GM23338 (cell line): ENCODE measurements around the gene SMAD3. TPM values are rescaled to one million over a fixed set of nuclear protein-coding genes. Genes with fewer than 3 reads are reported as not detected.

Experiments used
- ATAC-seq: fragments of 200-7000 bp; cut with Tn5 transposase; 3 replicates; pipeline ENCODE4 v1.9.1; 2020
- DNase-seq: peaks from one replicate; pipeline ENCODE4 v3.0.0-alpha.2; 2015; ENCODE audit warnings: low spot score
- H2AFZ ChIP-seq: fragments of 200-600 bp; sonication (generic); 2 replicates; pipeline ENCODE4 v1.8.0; 2016; ENCODE audit warnings: antibody characterized with exemption, mild to moderate bottlenecking, moderate library complexity
- H3F3A ChIP-seq: fragments of 200-600 bp; sonication (generic); replicated peaks from 2 replicates; pipeline ENCODE4 v1.8.0; 2017; ENCODE audit warnings: antibody characterized with exemption, mixed run types, low read depth
- H3K27ac ChIP-seq: fragments of 200-600 bp; sonication (generic); 2 replicates; pipeline ENCODE4 v1.6.1; 2016; ENCODE audit warnings: low read depth
- H3K27me3 ChIP-seq: fragments of 200-600 bp; sonication (generic); 2 replicates; pipeline ENCODE4 v1.8.0; 2016; ENCODE audit warnings: mild to moderate bottlenecking, mixed run types, moderate library complexity; ENCODE audit not compliant: insufficient read depth
- H3K36me3 ChIP-seq: fragments of 200-600 bp; sonication (generic); 2 replicates; pipeline ENCODE4 v1.8.0; 2016; ENCODE audit warnings: mild to moderate bottlenecking; ENCODE audit not compliant: insufficient read depth
- H3K4me1 ChIP-seq: fragments of 200-600 bp; sonication (generic); 2 replicates; pipeline ENCODE4 v1.8.0; 2016; ENCODE audit warnings: mild to moderate bottlenecking, moderate library complexity; ENCODE audit not compliant: insufficient read depth
- H3K4me2 ChIP-seq: fragments of 200-600 bp; sonication (generic); 2 replicates; pipeline ENCODE4 v1.7.1; 2017; ENCODE audit warnings: mixed run types
- H3K4me3 ChIP-seq: fragments of 200-600 bp; sonication (generic); 2 replicates; pipeline ENCODE4 v1.6.1; 2016; ENCODE audit warnings: mixed run types
- H3K79me2 ChIP-seq: fragments of 200-600 bp; sonication (generic); replicated peaks from 2 replicates; pipeline ENCODE4 v1.8.0; 2017; ENCODE audit warnings: mild to moderate bottlenecking; ENCODE audit not compliant: insufficient read depth
- H3K9me2 ChIP-seq: fragments of 200-600 bp; sonication (generic); 2 replicates; pipeline ENCODE4 v1.8.0; 2017; ENCODE audit not compliant: insufficient read depth
- H4K20me1 ChIP-seq: fragments of 200-600 bp; sonication (generic); replicated peaks from 2 replicates; pipeline ENCODE4 v1.8.0; 2017; ENCODE audit warnings: mild to moderate bottlenecking; ENCODE audit not compliant: insufficient read depth
- H3K27ac Mint-ChIP-seq: 2 replicates; pipeline ENCODE4 v1.8.0; 2020; ENCODE audit warnings: inconsistent platforms, mild to moderate bottlenecking, moderate library complexity, mixed read lengths
- H3K27me3 Mint-ChIP-seq: 3 replicates; pipeline ENCODE4 v1.8.0; 2022; ENCODE audit warnings: low read depth, mild to moderate bottlenecking, moderate library complexity, mixed read lengths, inconsistent platforms; ENCODE audit not compliant: insufficient read depth, poor library complexity
- H3K36me3 Mint-ChIP-seq: 3 replicates; pipeline ENCODE4 v1.8.0; 2021; ENCODE audit warnings: low read depth, mild to moderate bottlenecking, inconsistent platforms, moderate library complexity, mixed read lengths
- H3K4me1 Mint-ChIP-seq: 3 replicates; pipeline ENCODE4 v1.8.0; 2020; ENCODE audit warnings: mild to moderate bottlenecking, inconsistent platforms, mixed read lengths
- H3K4me3 Mint-ChIP-seq: 3 replicates; pipeline ENCODE4 v1.8.0; 2021; ENCODE audit warnings: moderate library complexity, mild to moderate bottlenecking, inconsistent platforms, mixed read lengths
- H3K9me3 Mint-ChIP-seq: 3 replicates; pipeline ENCODE4 v1.8.0; 2020; ENCODE audit warnings: moderate library complexity, mild to moderate bottlenecking, inconsistent platforms, mixed read lengths
- CREB1 ChIP-seq: fragments of 250-450 bp; sonication (Bioruptor Pico); IDR thresholded peaks from 2 replicates; pipeline ENCODE4 v1.5.0; 2020; ENCODE audit warnings: low read depth, mild to moderate bottlenecking, moderate library complexity
- EZH2 ChIP-seq: fragments of 200-600 bp; sonication (generic); IDR thresholded peaks from one replicate; pipeline ENCODE4 v1.8.0; 2017; ENCODE audit warnings: antibody characterized with exemption, mild to moderate bottlenecking, low read depth; ENCODE audit not compliant: unreplicated experiment
- EZH2phosphoT487 ChIP-seq: fragments of 200-600 bp; sonication (generic); IDR thresholded peaks from one replicate; pipeline ENCODE4 v1.8.1; 2018; ENCODE audit warnings: antibody characterized with exemption; ENCODE audit not compliant: unreplicated experiment
- JUNB ChIP-seq: IDR thresholded peaks from one replicate; pipeline ENCODE4 v1.6.1; 2016; ENCODE audit warnings: antibody characterized with exemption; ENCODE audit not compliant: unreplicated experiment
- NANOG ChIP-seq: IDR thresholded peaks from 2 replicates; pipeline ENCODE4 v1.6.1; 2016; ENCODE audit warnings: antibody characterized with exemption, borderline replicate concordance
- POLR2AphosphoS5 ChIP-seq: IDR thresholded peaks from 2 replicates; pipeline ENCODE4 v1.6.1; 2016; ENCODE audit warnings: antibody characterized with exemption, low read depth
- STAT1 ChIP-seq: IDR thresholded peaks from one replicate; pipeline ENCODE4 v1.6.1; 2016; ENCODE audit warnings: antibody characterized with exemption; ENCODE audit not compliant: unreplicated experiment
- ZNF114 ChIP-seq: fragments of 250-450 bp; sonication (Bioruptor Pico); IDR thresholded peaks from 2 replicates; pipeline ENCODE4 v1.5.0; 2020; ENCODE audit warnings: mild to moderate bottlenecking, moderate library complexity
- polyA plus RNA-seq: library from polyadenylated mRNA; unstranded; fragments of >200 nt; fragmentation: Nextera tagmentation; extraction: Ambion mirVana; gene quantifications from 2 replicates; pipeline ENCODE4 v1.2.1, GENCODE V29; 2016
- total RNA-seq: library from RNA; depleted of rRNA; stranded (reverse); fragments of >200 nt; shearing (Covaris generic); gene quantifications from 2 replicates; pipeline ENCODE4 v1.2.3, GENCODE V29; 2014
- TF ChIP-seq, protein P1 (sequence below): IDR thresholded peaks from 2 replicates; pipeline ENCODE4 v1.6.1; 2016; ENCODE audit warnings: antibody characterized with exemption
- TF ChIP-seq, protein P2 (sequence below): fragments of 250-450 bp; sonication (Bioruptor Pico); IDR thresholded peaks from 2 replicates; pipeline ENCODE4 v1.5.0; 2020; ENCODE audit warnings: mild to moderate bottlenecking, moderate library complexity
- TF ChIP-seq, protein P3 (sequence below), 2 experiments: fragments of 200-600 bp in 1 of 2; sonication (generic) in 1 of 2; conservative IDR thresholded peaks; 2 replicates each; pipeline versions ENCODE4 v1.5.1 to v1.6.1; 2016 to 2017; ENCODE audit warnings: antibody characterized with exemption in 2 of 2, low read depth in 2 of 2, mild to moderate bottlenecking in 2 of 2, moderate library complexity in 1 of 2

Gene SMAD3
- total and polyA plus RNA-seq, 2 experiments from 2014 or later = 4.9 to 11.6 TPM

DNA sequence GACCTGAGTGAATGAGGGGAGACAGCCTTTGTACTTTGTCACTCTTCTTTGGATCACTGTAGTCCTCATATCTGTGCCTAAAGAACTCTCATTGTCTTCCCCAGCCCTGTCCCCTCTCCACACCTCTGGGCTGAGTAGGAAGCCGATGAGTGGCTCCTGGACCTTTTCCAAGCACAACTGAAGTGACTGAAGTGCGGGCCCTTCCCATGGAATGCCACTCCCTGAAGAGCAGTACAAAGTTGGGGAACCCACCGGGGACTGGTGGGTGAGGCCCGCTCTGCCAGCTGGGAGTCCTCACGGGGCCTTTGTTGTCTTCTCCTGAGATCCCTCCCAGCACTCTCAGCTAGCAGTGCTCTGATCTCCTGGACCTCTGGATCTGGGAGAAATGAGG, 99.0 kb downstream of the SMAD3 start:
- H3K27me3 Mint-ChIP-seq = peaks cover 14% of the 10 kb centered on the region
- H3K27me3 ChIP-seq = no peaks in the 10 kb centered on the region
- TF ChIP-seq NANOG (no peak), ZNF114 (CRISPR knock-in tag) (no peak), CREB1 (CRISPR knock-in tag) (no peak), EZH2 (no peak), STAT1 (no peak), POLR2AphosphoS5 (no peak), JUNB (no peak), EZH2phosphoT487 (no peak)
- TF ChIP-seq, protein P1, sequence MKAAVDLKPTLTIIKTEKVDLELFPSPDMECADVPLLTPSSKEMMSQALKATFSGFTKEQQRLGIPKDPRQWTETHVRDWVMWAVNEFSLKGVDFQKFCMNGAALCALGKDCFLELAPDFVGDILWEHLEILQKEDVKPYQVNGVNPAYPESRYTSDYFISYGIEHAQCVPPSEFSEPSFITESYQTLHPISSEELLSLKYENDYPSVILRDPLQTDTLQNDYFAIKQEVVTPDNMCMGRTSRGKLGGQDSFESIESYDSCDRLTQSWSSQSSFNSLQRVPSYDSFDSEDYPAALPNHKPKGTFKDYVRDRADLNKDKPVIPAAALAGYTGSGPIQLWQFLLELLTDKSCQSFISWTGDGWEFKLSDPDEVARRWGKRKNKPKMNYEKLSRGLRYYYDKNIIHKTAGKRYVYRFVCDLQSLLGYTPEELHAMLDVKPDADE = no peak
- TF ChIP-seq, protein P2, sequence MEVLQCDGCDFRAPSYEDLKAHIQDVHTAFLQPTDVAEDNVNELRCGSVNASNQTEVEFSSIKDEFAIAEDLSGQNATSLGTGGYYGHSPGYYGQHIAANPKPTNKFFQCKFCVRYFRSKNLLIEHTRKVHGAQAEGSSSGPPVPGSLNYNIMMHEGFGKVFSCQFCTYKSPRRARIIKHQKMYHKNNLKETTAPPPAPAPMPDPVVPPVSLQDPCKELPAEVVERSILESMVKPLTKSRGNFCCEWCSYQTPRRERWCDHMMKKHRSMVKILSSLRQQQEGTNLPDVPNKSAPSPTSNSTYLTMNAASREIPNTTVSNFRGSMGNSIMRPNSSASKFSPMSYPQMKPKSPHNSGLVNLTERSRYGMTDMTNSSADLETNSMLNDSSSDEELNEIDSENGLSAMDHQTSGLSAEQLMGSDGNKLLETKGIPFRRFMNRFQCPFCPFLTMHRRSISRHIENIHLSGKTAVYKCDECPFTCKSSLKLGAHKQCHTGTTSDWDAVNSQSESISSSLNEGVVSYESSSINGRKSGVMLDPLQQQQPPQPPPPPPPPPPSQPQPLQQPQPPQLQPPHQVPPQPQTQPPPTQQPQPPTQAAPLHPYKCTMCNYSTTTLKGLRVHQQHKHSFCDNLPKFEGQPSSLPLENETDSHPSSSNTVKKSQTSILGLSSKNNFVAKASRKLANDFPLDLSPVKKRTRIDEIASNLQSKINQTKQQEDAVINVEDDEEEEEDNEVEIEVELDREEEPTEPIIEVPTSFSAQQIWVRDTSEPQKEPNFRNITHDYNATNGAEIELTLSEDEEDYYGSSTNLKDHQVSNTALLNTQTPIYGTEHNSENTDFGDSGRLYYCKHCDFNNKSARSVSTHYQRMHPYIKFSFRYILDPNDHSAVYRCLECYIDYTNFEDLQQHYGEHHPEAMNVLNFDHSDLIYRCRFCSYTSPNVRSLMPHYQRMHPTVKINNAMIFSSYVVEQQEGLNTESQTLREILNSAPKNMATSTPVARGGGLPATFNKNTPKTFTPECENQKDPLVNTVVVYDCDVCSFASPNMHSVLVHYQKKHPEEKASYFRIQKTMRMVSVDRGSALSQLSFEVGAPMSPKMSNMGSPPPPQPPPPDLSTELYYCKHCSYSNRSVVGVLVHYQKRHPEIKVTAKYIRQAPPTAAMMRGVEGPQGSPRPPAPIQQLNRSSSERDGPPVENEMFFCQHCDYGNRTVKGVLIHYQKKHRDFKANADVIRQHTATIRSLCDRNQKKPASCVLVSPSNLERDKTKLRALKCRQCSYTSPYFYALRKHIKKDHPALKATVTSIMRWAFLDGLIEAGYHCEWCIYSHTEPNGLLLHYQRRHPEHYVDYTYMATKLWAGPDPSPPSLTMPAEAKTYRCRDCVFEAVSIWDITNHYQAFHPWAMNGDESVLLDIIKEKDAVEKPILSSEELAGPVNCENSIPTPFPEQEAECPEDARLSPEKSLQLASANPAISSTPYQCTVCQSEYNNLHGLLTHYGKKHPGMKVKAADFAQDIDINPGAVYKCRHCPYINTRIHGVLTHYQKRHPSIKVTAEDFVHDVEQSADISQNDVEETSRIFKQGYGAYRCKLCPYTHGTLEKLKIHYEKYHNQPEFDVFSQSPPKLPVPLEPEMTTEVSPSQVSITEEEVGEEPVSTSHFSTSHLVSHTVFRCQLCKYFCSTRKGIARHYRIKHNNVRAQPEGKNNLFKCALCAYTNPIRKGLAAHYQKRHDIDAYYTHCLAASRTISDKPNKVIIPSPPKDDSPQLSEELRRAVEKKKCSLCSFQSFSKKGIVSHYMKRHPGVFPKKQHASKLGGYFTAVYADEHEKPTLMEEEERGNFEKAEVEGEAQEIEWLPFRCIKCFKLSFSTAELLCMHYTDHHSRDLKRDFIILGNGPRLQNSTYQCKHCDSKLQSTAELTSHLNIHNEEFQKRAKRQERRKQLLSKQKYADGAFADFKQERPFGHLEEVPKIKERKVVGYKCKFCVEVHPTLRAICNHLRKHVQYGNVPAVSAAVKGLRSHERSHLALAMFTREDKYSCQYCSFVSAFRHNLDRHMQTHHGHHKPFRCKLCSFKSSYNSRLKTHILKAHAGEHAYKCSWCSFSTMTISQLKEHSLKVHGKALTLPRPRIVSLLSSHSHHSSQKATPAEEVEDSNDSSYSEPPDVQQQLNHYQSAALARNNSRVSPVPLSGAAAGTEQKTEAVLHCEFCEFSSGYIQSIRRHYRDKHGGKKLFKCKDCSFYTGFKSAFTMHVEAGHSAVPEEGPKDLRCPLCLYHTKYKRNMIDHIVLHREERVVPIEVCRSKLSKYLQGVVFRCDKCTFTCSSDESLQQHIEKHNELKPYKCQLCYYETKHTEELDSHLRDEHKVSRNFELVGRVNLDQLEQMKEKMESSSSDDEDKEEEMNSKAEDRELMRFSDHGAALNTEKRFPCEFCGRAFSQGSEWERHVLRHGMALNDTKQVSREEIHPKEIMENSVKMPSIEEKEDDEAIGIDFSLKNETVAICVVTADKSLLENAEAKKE (CRISPR knock-in tag) = no peak
- TF ChIP-seq, protein P3, sequence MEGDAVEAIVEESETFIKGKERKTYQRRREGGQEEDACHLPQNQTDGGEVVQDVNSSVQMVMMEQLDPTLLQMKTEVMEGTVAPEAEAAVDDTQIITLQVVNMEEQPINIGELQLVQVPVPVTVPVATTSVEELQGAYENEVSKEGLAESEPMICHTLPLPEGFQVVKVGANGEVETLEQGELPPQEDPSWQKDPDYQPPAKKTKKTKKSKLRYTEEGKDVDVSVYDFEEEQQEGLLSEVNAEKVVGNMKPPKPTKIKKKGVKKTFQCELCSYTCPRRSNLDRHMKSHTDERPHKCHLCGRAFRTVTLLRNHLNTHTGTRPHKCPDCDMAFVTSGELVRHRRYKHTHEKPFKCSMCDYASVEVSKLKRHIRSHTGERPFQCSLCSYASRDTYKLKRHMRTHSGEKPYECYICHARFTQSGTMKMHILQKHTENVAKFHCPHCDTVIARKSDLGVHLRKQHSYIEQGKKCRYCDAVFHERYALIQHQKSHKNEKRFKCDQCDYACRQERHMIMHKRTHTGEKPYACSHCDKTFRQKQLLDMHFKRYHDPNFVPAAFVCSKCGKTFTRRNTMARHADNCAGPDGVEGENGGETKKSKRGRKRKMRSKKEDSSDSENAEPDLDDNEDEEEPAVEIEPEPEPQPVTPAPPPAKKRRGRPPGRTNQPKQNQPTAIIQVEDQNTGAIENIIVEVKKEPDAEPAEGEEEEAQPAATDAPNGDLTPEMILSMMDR (conservative IDR thresholded peaks at IDR 0.05; ENCODE audit: low read depth in 2 of 2) = no peak
- ATAC-seq (no peak), DNase-seq (no peak)
- H3F3A ChIP-seq = peaks cover 15% of the 10 kb centered on the region; the same call in 1 of the 2 replicates
- no peak overlapping the region for H3K27ac Mint-ChIP-seq
- no peak overlapping the region for H2AFZ ChIP-seq
- H3K4me3 ChIP-seq = no peak overlapping the region
- no peaks in the 10 kb centered on the region; the same call in 1 of the 2 replicates for H4K20me1 ChIP-seq
- peak overlapping the region; percentile 18; the same call in 1 of the 2 replicates for H3K4me2 ChIP-seq
- peaks cover 21% of the 10 kb centered on the region for H3K36me3 Mint-ChIP-seq
- peaks cover 28% of the 10 kb centered on the region for H3K4me1 ChIP-seq
- H3K4me3 Mint-ChIP-seq = no peak overlapping the region
- H3K36me3 ChIP-seq = no peaks in the 10 kb centered on the region
- no peak overlapping the region for H3K27ac ChIP-seq
- H3K79me2 ChIP-seq = no peaks in the 10 kb centered on the region
- H3K4me1 Mint-ChIP-seq = peaks cover 47% of the 10 kb centered on the region
- no peaks in the 10 kb centered on the region for H3K9me3 Mint-ChIP-seq
- no peaks in the 10 kb centered on the region for H3K9me2 ChIP-seq
